SHP77 treated with DMSO at 0.1 percent for 48 hours (cell line): Measurements from ENCODE around the gene KL.
A peak's percentile ranks its signal among the peaks of the same experiment; 100 is the strongest.

Source experiments
- DNase-seq: peaks from one replicate; lab custom pipeline; 2025; lab: John Stamatoyannopoulos, UW

The KL gene

DNA sequence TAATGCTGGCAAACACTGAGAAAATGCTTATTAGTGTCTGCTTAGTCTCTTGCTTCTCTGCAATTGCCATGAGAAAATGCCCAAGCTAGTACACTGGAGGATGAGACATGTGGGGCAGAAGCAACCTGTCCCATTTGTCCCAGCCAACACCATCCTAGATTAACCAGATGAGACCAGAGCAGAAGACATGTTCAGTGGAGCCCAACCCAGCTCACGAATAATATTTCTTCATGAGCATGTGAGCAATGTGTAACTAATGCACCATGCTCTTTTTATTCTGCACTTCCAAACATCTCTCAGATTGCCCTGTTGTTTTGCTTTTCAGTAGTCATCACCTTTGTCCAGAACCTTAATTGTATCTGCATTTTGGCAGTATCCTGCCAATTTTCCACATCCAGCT lies 21.4 kb downstream of the KL start:
- no peak for DNase-seq

- DNase-seq, result no peak
These were observed 23.9 kb downstream of the KL start for GRCh38 chr13:33040090-33040489.

DNA sequence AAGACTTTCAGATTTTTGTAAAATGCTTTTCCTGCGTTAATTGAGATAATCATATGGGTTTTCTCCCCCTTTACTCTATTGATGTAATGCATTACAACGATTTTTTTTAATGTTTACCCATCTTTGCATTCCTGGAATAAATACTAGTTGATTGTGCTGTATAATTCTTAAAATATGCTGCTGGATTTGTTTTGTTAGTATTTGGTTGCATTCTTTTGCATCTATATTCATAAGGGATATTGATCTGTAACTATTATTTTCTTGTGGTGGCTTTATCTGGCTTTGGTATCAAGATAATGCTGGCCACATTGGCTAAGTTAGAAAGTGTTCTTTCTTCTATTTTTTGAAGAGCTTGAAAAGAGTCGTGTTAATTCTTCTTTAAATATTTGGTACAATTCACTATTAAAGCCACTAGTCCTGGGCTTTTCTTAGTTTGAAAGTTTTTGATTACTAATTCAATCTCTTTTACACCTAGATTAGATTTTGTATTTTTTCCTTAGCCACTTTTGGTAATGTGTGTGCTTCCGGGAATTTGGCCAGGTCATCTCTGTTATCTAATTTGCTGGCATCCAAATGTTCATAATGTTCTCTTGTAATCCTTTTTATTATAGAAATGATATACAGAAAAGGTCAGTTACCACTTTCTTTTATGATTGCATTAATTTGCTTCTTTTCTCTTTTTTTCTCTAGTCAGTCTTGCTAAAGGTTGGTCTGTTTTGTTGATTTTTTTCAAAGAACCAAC lies 29.8 kb downstream of the KL start:
- DNase-seq, result no peak

- DNase-seq, result no peak
These were observed 33.9 kb downstream of the KL start for GRCh38 chr13:33050161-33050560.

- DNase-seq, result no peak
These were observed 35.4 kb downstream of the KL start for GRCh38 chr13:33051632-33052031.

GRCh38 chr13:33052506-33053280 lies 36.5 kb downstream of the KL start:
- no peak for DNase-seq

DNA sequence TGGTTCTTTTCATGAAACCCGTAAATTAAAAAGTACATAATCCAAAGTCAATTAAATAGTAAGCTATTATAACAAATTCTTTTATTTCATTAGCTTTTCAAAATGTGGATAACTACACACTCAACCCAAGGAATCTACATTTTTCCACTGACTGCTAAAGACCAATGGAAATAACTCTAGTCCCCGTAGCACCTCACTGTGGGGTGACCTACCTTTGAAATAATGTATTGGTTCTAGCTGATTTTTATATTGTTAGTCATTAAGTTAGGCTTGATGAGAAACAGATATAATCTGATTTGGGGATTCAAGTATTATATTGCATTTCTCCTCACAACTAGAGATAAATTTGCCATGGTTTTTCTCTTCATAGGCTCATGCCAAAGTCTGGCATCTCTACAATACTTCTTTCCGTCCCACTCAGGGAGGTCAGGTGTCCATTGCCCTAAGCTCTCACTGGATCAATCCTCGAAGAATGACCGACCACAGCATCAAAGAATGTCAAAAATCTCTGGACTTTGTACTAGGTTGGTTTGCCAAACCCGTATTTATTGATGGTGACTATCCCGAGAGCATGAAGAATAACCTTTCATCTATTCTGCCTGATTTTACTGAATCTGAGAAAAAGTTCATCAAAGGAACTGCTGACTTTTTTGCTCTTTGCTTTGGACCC lies 37.3 kb downstream of the KL start:
- no peak for DNase-seq

DNA sequence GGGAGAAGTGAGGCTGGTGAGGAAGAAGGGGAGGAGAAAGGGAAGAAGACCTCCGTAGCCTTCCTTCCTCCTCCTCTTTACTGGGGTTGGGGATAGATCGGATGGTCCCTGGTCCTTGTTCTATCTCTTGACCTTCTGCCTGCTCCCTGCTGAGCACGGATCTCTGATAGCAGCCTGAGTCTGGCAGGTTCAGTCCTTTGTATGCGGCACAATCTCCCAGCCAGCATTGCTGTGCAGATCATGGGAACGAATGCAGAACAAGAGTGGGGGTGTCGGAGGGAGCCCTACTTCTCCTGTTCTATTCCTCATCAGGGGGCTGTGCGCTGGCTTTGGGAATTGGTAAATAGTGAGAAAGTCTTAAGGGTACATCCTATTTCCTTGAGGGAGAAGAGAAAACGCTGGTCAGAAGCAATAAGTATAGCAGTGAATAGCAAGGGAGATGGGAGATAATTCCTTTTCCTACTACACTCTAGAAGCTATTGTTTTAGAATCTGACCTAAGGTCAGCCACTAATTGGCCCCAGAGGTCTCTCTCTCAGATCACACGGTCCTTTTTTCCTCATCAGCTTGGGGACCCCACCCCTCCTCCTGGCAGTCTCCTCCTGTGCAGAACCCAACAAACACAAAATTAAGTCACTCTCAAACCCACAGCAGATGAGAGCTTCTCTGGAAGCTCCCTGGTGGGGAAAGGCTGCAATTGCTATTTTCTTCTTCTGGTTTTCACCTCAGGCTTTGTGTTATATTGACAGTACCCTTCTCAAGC lies 41.0 kb downstream of the KL start:
- peak; percentile 15 for DNase-seq

DNA sequence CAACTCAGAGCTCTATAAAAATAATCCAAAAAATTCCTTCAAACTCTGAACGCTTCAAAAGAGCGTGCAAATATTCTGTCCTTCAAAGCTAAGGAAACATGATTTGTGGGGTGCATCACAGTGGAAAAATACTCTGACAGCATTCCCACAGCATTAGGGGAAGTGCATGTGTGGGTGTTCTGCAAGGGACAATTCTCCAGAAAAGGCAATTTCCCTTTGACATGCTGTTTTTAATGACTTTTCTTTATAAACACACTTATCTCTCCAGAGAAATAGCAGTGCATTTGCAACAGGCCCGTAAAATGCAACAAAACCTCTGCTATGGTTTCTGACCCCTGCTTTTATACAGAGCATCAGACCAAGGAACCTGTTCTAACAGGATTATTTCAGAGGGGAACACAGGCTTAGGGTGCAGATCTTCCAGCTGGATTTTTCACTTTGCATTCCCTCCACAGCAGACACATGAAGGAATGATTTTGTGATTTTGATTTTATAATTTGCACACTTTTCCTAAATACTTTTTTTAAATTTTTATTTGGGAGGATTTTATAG lies 42.6 kb downstream of the KL start:
- DNase-seq, result no peak

DNA sequence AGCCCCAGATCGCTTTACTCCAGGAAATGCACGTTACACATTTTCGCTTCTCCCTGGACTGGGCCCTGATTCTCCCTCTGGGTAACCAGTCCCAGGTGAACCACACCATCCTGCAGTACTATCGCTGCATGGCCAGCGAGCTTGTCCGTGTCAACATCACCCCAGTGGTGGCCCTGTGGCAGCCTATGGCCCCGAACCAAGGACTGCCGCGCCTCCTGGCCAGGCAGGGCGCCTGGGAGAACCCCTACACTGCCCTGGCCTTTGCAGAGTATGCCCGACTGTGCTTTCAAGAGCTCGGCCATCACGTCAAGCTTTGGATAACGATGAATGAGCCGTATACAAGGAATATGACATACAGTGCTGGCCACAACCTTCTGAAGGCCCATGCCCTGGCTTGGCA lies 44.6 kb downstream of the KL start:
- DNase-seq, result no peak

DNA sequence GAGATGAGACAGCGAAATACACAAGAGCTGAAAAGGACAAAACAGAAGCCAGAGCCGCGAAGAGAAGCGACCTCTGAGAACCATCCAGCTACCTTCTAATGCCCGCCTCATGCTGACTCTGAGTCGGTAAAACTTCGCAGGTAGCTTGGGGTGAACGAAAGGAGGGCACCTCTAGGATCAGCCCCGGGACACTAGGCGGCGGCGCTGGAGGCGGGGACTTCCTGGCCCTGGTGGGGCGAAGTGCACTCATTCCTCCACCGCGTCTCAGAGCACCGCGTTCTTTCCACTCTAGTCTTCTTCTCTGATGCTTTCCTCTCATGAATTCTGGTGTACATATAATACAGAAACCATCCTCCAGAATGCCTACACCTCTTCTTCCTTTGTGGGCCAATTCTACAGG lies 50.1 kb downstream of the KL start:
- DNase-seq, result no peak

- no peak for DNase-seq
These were observed 53.1 kb downstream of the KL start for GRCh38 chr13:33069365-33069764.

- DNase-seq, result no peak
These were observed 54.5 kb downstream of the KL start for GRCh38 chr13:33070713-33071112.

GRCh38 chr13:33072282-33072681 lies 56.1 kb downstream of the KL start:
- no peak for DNase-seq

GRCh38 chr13:33072759-33073158 lies 56.5 kb downstream of the KL start:
- DNase-seq, result no peak

GRCh38 chr13:33073338-33073737 lies 57.1 kb downstream of the KL start:
- DNase-seq, result no peak

DNA sequence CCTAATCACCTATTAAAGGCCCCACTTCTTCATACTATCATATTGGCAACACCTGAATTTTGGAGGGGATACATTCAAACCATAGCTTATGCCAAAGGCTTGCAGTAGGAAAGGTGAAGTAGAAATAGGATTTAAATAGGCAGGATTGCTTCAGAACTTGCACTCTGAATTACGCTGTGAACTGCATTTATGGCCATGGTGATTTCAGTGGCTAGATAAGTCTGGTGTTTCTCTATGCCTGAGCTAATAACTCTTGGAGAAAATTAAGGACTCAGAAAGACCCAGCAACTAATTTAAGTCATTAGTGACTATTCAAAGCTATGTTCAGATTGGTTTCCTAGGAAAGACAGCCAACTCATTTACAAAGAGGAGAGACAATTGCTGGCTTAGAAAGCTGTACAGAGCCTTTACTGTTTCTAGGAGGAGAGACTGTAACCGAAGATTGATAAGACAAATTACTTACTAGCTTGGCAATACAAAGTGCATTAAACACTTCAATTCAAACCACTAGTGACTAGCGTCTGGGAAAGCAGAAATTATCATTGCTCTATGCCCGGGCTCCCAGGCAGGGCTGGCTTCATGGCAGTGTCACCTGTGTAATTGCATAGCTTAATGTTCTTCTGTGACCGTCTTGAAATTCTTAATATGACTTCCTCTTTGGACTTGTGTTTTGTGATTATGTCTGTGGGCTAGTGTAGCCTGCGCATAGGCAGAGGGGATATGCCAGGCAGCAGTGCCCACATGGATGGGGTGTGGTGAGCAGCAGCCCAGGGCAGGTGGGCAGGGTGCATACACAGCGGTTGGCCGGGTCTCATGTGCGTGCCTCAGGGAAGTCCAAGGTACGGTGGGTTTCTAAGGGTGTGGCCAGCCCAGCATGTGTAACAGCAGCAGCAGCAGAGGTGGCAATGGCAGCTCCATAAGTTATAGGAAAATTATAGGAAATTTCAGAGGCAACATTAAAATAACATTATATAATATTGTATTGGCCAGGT lies 60.1 kb downstream of the KL start:
- DNase-seq, result no peak

GRCh38 chr13:33078263-33078662 lies 62.0 kb downstream of the KL start:
- no peak for DNase-seq

GRCh38 chr13:33079960-33080359 lies 63.7 kb downstream of the KL start:
- DNase-seq, result no peak

- no peak for DNase-seq
These were observed 64.9 kb downstream of the KL start for GRCh38 chr13:33080972-33081590.
